ENCODE data around the gene GET4.

GRCh38 chr7:889025-889390 is 12.7 kb downstream of the GET4 start:
- no peak for TF ChIP-seq CTCF (IDR thresholded peaks at IDR 0.05; ENCODE audit: low read length)
- TF ChIP-seq EZH2 (IDR thresholded peaks at IDR 0.05; ENCODE audit: borderline replicate concordance, low read length) = no peak

Measured in OCI-LY1 (cell line).